Neutrophil (primary cell): Measurements from ENCODE around the gene SRRM2.

Experiments
- H3K27ac ChIP-seq: fragments of 200-600 bp; sonication (generic); 2 replicates; pipeline ENCODE4 v1.5.1; 2016; ENCODE audit warnings: mild to moderate bottlenecking, moderate library complexity
- H3K27me3 ChIP-seq: fragments of 200-600 bp; sonication (generic); 2 replicates; pipeline ENCODE4 v1.6.0; 2016; ENCODE audit warnings: mild to moderate bottlenecking
- H3K36me3 ChIP-seq: fragments of 200-600 bp; sonication (generic); 2 replicates; pipeline ENCODE4 v1.5.1; 2017
- H3K4me1 ChIP-seq, 2 experiments: fragments of 200-600 bp in 1 of 2; sonication (generic) in 1 of 2; 1 replicate in 1 of 2; 2 replicates in 1 of 2; pipeline versions ENCODE4 v1.5.1 to v1.6.1; 2013 to 2016; ENCODE audit warnings: low read depth in 1 of 2, low read length in 1 of 2, mild to moderate bottlenecking in 1 of 2, moderate library complexity in 1 of 2; ENCODE audit not compliant: control insufficient read depth in 1 of 2, insufficient read depth in 1 of 2
- H3K4me3 ChIP-seq, 2 experiments: fragments of 200-600 bp in 1 of 2; sonication (generic) in 1 of 2; 1 replicate in 1 of 2; 2 replicates in 1 of 2; pipeline ENCODE4 v1.5.1; 2013 to 2016; ENCODE audit warnings: low read depth in 1 of 2, low read length in 1 of 2, mild to moderate bottlenecking in 1 of 2, moderate library complexity in 1 of 2
- H3K9me3 ChIP-seq: fragments of 200-600 bp; sonication (generic); 2 replicates; pipeline ENCODE4 v1.5.1; 2016
- CTCF ChIP-seq: fragments of 200-600 bp; sonication (generic); IDR thresholded peaks from 2 replicates; pipeline ENCODE4 v1.5.1; 2016; ENCODE audit warnings: antibody characterized with exemption

SRRM2 gene

GRCh38 chr16:2755158-2755557 is 2.7 kb downstream of the SRRM2 start:
- H3K27me3 ChIP-seq, result no peaks in the 10 kb centered on the region
- no peak overlapping the region for H3K4me3 ChIP-seq
- H3K9me3 ChIP-seq, result no peaks in the 10 kb centered on the region
- no peak for TF ChIP-seq CTCF
- peaks cover 30% of the 10 kb centered on the region for H3K36me3 ChIP-seq
- H3K4me1 ChIP-seq, result peaks cover 35 to 37% of the 10 kb centered on the region in 2 experiments
- H3K27ac ChIP-seq, result peak overlapping the region; percentile 6

GRCh38 chr16:2756288-2757015 is 4.0 kb downstream of the SRRM2 start:
- Histone ChIP-seq H3K36me3 (peaks cover 43% of the 10 kb centered on the region), H3K4me3 (no peak overlapping the region), H3K9me3 (no peaks in the 10 kb centered on the region), H3K4me1 (peaks cover 34 to 36% of the 10 kb centered on the region in 2 experiments), H3K27ac (no peak overlapping the region), H3K27me3 (no peaks in the 10 kb centered on the region)
- TF ChIP-seq CTCF, result no peak

GRCh38 chr16:2757344-2757743 is 4.9 kb downstream of the SRRM2 start:
- Histone ChIP-seq H3K27ac (no peak overlapping the region), H3K4me1 (peaks cover 28 to 30% of the 10 kb centered on the region in 2 experiments), H3K4me3 (no peak overlapping the region), H3K36me3 (peaks cover 52% of the 10 kb centered on the region), H3K27me3 (no peaks in the 10 kb centered on the region), H3K9me3 (no peaks in the 10 kb centered on the region)
- TF ChIP-seq CTCF, result no peak

- no peaks in the 10 kb centered on the region for H3K4me1 ChIP-seq
- no peak overlapping the region for H3K4me3 ChIP-seq
- no peak for TF ChIP-seq CTCF
- H3K27me3 ChIP-seq, result no peaks in the 10 kb centered on the region
- no peak overlapping the region for H3K27ac ChIP-seq
- H3K9me3 ChIP-seq, result no peaks in the 10 kb centered on the region
- peaks cover 93% of the 10 kb centered on the region for H3K36me3 ChIP-seq
These were observed 9.0 kb downstream of the SRRM2 start for GRCh38 chr16:2761472-2761871.

- TF ChIP-seq CTCF, result no peak
- Histone ChIP-seq H3K27me3 (no peaks in the 10 kb centered on the region), H3K27ac (no peak overlapping the region), H3K9me3 (no peaks in the 10 kb centered on the region), H3K36me3 (peaks cover 99% of the 10 kb centered on the region), H3K4me1 (no peaks in the 10 kb centered on the region), H3K4me3 (no peak overlapping the region)
These were observed 9.6 kb downstream of the SRRM2 start for GRCh38 chr16:2761886-2762583.
